Breast epithelium (tissue), 3 donors: ENCODE measurements around the gene SYNJ2.

Experiments used
- POLR2A ChIP-seq: fragments of 450-650 bp; IDR thresholded peaks from one replicate; pipeline ENCODE4 v1.6.1; 2016; ENCODE audit warnings: antibody characterized with exemption, mild to moderate bottlenecking, moderate library complexity
- POLR2AphosphoS5 ChIP-seq, 3 donors: sonication (generic); formaldehyde crosslinking; IDR thresholded peaks; one replicate each; pipeline ENCODE4 v1.6.1; 2017; ENCODE audit warnings: antibody characterized with exemption in 3 of 3
- TF ChIP-seq, protein P1 (sequence below), 3 donors: fragments of 450-650 bp; IDR thresholded peaks; one replicate each; pipeline ENCODE4 v1.5.1; 2016 to 2017; ENCODE audit warnings: antibody characterized with exemption in 3 of 3, mild to moderate bottlenecking in 3 of 3, moderate library complexity in 3 of 3

DNA sequence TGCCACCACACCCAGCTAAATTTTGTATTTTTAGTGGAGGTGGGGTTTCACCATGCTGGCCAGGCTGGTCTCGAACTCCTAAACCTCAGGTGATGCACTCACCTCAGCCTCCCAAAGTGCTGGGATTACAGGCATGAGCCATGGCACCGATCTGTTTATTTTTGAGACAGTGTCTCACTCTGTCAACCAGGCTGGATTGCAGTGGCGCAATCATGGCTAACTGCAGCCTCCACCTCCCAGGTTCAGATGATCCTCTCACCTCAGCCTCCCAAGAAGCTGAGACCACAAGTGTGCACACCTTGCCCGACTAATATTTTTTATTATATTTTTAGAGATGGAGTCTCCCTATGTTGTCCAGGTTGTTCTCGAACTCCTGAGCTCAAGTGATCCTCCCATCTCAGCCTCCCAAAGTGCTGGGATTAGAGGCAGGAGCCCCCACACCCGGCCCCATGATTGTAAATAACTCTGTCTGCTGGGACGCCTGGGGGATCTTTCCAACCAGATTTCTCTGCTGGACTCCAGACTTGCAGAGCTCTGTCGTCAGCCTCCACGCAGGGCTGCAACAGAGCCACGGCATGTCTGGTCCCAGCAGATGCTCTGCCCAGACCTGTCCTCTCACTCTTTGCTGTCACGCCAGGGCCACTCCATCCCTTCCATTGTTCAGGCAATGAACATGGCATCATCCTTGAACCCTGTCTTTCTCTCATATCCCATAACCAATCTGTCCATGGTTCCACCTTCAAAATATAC, 25.3 kb downstream of the SYNJ2 start:
- TF ChIP-seq, protein P1, sequence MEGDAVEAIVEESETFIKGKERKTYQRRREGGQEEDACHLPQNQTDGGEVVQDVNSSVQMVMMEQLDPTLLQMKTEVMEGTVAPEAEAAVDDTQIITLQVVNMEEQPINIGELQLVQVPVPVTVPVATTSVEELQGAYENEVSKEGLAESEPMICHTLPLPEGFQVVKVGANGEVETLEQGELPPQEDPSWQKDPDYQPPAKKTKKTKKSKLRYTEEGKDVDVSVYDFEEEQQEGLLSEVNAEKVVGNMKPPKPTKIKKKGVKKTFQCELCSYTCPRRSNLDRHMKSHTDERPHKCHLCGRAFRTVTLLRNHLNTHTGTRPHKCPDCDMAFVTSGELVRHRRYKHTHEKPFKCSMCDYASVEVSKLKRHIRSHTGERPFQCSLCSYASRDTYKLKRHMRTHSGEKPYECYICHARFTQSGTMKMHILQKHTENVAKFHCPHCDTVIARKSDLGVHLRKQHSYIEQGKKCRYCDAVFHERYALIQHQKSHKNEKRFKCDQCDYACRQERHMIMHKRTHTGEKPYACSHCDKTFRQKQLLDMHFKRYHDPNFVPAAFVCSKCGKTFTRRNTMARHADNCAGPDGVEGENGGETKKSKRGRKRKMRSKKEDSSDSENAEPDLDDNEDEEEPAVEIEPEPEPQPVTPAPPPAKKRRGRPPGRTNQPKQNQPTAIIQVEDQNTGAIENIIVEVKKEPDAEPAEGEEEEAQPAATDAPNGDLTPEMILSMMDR (IDR thresholded peaks at IDR 0.05) = no peak
- no peak for TF ChIP-seq POLR2AphosphoS5 (IDR thresholded peaks at IDR 0.05)
- TF ChIP-seq POLR2A = no peak
